GM21526 (cell line): ENCODE results near the gene FAM163B.

Source experiments
- ATAC-seq: cut with Tn5 transposase; IDR thresholded peaks from one replicate; pipeline ENCODE4 v1.9.1; 2021; ENCODE audit warnings: moderate library complexity; ENCODE audit not compliant: unreplicated experiment, low FRiP score

FAM163B gene

GRCh38 chr9:133554729-133555128 is 54.5 kb downstream of the FAM163B start:
- no peak for ATAC-seq

GRCh38 chr9:133553973-133554713 is 55.0 kb downstream of the FAM163B start:
- no peak for ATAC-seq

GRCh38 chr9:133553123-133553522 is 56.1 kb downstream of the FAM163B start:
- ATAC-seq = no peak

GRCh38 chr9:133552236-133552635 is 57.0 kb downstream of the FAM163B start:
- ATAC-seq = no peak

- ATAC-seq = no peak
These were observed 57.7 kb downstream of the FAM163B start for GRCh38 chr9:133551446-133551845.

- ATAC-seq = no peak
These were observed 62.1 kb downstream of the FAM163B start for GRCh38 chr9:133547116-133547515.

- ATAC-seq = no peak
These were observed 62.9 kb downstream of the FAM163B start for GRCh38 chr9:133546287-133546680.

- no peak for ATAC-seq
These were observed 63.5 kb downstream of the FAM163B start for GRCh38 chr9:133545494-133546286.

- no peak for ATAC-seq
These were observed 65.3 kb downstream of the FAM163B start for GRCh38 chr9:133543772-133544467.

GRCh38 chr9:133542002-133542401 is 67.2 kb downstream of the FAM163B start:
- no peak for ATAC-seq

- ATAC-seq = no peak
These were observed 68.5 kb downstream of the FAM163B start for GRCh38 chr9:133540698-133541025.

GRCh38 chr9:133539991-133540697 is 69.0 kb downstream of the FAM163B start:
- ATAC-seq = no peak

- ATAC-seq = no peak
These were observed 70.0 kb downstream of the FAM163B start for GRCh38 chr9:133538851-133539833.

- no peak for ATAC-seq
These were observed 71.0 kb downstream of the FAM163B start for GRCh38 chr9:133538176-133538575.

- no peak for ATAC-seq
These were observed 71.9 kb downstream of the FAM163B start for GRCh38 chr9:133537257-133537656.

GRCh38 chr9:133536536-133536935 is 72.7 kb downstream of the FAM163B start:
- no peak for ATAC-seq

GRCh38 chr9:133536080-133536479 is 73.1 kb downstream of the FAM163B start:
- no peak for ATAC-seq

- ATAC-seq = no peak
These were observed 73.8 kb downstream of the FAM163B start for GRCh38 chr9:133535306-133535877.
